Measurements from ENCODE around the gene MAP7.

DNA sequence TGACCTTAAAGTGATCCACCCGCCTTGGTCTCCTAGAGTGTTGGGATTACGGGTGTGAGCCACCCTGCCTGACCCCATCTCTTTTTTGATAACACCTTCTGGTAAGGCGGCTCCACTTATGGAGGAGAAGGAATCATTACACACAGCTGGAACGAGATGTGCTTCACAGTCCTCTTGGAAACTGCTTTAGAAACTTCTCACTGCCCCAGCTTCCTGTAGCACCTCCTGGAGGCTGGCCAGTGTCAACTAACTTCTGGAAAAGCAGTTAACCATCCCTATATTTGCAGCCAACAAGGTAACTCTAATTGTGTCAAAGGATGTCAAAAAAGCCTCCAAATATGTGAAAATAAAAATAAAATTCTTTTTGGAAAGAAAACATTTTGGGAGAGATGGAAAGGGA is 211.7 kb downstream of the MAP7 start:
- TF ChIP-seq, protein P1, sequence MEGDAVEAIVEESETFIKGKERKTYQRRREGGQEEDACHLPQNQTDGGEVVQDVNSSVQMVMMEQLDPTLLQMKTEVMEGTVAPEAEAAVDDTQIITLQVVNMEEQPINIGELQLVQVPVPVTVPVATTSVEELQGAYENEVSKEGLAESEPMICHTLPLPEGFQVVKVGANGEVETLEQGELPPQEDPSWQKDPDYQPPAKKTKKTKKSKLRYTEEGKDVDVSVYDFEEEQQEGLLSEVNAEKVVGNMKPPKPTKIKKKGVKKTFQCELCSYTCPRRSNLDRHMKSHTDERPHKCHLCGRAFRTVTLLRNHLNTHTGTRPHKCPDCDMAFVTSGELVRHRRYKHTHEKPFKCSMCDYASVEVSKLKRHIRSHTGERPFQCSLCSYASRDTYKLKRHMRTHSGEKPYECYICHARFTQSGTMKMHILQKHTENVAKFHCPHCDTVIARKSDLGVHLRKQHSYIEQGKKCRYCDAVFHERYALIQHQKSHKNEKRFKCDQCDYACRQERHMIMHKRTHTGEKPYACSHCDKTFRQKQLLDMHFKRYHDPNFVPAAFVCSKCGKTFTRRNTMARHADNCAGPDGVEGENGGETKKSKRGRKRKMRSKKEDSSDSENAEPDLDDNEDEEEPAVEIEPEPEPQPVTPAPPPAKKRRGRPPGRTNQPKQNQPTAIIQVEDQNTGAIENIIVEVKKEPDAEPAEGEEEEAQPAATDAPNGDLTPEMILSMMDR (conservative IDR thresholded peaks at IDR 0.05), result peak; percentile 22
- TF ChIP-seq ZFX (IDR thresholded peaks at IDR 0.05), result no peak
